ENCODE data around the gene PRSS35. TPM values are rescaled to one million over a fixed set of nuclear protein-coding genes. Genes with fewer than 3 reads are reported as not detected.
"Not testable (repeated sequence)": the region's sequence is repeated elsewhere in the genome, so short reads cannot be mapped to it uniquely, and the experiment has no call there.

The PRSS35 gene
- total RNA-seq, 1 donor from 2014 or later: 3.7 TPM

DNA sequence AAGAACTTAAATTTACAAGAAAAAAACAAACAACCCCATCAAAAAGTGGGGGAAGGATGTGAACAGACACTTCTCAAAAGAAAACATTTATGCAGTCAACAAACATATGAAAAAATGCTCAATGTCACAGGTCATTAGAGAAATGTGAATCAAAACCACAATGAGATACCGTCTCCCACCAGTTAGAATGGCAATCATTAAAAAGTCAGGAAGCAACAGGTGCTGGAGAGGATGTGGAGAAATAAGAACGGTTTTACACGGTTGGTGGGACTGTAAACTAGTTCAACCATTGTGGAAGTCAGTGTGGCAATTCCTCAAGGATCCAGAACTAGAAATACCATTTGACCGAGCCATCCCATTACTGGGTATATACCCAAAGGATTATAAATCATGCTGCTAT is 39.4 kb downstream of the PRSS35 start:
- H3K9me3 Mint-ChIP-seq (ENCODE audit: unreplicated experiment); H3K4me3 Mint-ChIP-seq (ENCODE audit: unreplicated experiment); H3K27me3 Mint-ChIP-seq (ENCODE audit: low read depth, unreplicated experiment): not testable (repeated sequence)

DNA sequence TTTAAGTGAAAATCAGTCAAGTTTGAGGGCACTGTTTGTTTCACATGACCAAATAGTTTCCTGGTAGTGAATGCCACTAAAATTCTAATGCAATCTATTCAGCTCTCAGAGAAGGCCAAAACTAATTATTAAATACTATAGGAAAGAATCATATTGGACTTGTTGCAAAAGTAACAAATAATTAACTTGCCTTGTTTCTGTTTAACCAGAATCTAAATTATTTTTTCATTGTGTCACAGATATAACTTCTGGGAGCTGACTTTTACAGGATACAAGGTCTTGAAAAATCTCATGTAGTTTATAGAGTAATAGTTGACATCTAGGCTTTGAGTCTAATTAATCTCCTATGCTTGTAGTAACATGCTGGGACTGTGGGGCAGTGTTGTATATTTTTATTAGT is 44.5 kb downstream of the PRSS35 start:
- Mint-ChIP-seq H3K27ac (ENCODE audit: unreplicated experiment) (no peak overlapping the region), H3K36me3 (ENCODE audit: low read depth, unreplicated experiment) (no peaks in the 10 kb centered on the region), H3K9me3 (ENCODE audit: unreplicated experiment) (no peaks in the 10 kb centered on the region), H3K4me3 (ENCODE audit: unreplicated experiment) (no peak overlapping the region), H3K27me3 (ENCODE audit: low read depth, unreplicated experiment) (no peaks in the 10 kb centered on the region), H3K4me1 (ENCODE audit: low read depth, unreplicated experiment) (peaks cover 3% of the 10 kb centered on the region)
- no peak overlapping the region for H3K4me2 ChIP-seq (ENCODE audit: low read length)
- DNase-seq (ENCODE audit: low read depth) (no peak), FAIRE-seq (no peak)
- H3K79me2 ChIP-seq (ENCODE audit: insufficient read depth, low read length): no peaks in the 10 kb centered on the region
- H3K4me3 ChIP-seq (ENCODE audit: insufficient read depth, low read depth, low read length): no peak overlapping the region
- no peaks in the 10 kb centered on the region for H4K20me1 ChIP-seq (ENCODE audit: insufficient read depth, low read length)
- no peak overlapping the region for H2AFZ ChIP-seq (ENCODE audit: low read depth, low read length)
- no peak overlapping the region for H3K27ac ChIP-seq (ENCODE audit: low read depth, low read length)
- H3K9ac ChIP-seq (ENCODE audit: low read length): no peak overlapping the region
- no peaks in the 10 kb centered on the region for H3K36me3 ChIP-seq (ENCODE audit: insufficient read depth, low read length)
- no peaks in the 10 kb centered on the region for H3K4me1 ChIP-seq (ENCODE audit: insufficient read depth, low read length)
- no peak for TF ChIP-seq EZH2 (IDR thresholded peaks at IDR 0.05; ENCODE audit: insufficient read depth, low read length)
- TF ChIP-seq, protein P1, sequence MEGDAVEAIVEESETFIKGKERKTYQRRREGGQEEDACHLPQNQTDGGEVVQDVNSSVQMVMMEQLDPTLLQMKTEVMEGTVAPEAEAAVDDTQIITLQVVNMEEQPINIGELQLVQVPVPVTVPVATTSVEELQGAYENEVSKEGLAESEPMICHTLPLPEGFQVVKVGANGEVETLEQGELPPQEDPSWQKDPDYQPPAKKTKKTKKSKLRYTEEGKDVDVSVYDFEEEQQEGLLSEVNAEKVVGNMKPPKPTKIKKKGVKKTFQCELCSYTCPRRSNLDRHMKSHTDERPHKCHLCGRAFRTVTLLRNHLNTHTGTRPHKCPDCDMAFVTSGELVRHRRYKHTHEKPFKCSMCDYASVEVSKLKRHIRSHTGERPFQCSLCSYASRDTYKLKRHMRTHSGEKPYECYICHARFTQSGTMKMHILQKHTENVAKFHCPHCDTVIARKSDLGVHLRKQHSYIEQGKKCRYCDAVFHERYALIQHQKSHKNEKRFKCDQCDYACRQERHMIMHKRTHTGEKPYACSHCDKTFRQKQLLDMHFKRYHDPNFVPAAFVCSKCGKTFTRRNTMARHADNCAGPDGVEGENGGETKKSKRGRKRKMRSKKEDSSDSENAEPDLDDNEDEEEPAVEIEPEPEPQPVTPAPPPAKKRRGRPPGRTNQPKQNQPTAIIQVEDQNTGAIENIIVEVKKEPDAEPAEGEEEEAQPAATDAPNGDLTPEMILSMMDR (IDR thresholded peaks at IDR 0.05; ENCODE audit: insufficient read depth, low read depth, low read length): no peak
- no peaks in the 10 kb centered on the region for H3K27me3 ChIP-seq (ENCODE audit: insufficient read depth, low read length)
- H3K9me3 ChIP-seq (ENCODE audit: insufficient read depth, low read depth, low read length): no peaks in the 10 kb centered on the region

More for the DNA sequence above, 39.4 kb downstream of the PRSS35 start:
- not testable (repeated sequence) for H3K36me3 ChIP-seq (ENCODE audit: insufficient read depth, low read length); H3K4me2 ChIP-seq (ENCODE audit: low read length); H3K4me1 Mint-ChIP-seq (ENCODE audit: low read depth, unreplicated experiment); H3K4me1 ChIP-seq (ENCODE audit: insufficient read depth, low read length); H3K27me3 ChIP-seq (ENCODE audit: insufficient read depth, low read length); H3K4me3 ChIP-seq (ENCODE audit: insufficient read depth, low read depth, low read length); H2AFZ ChIP-seq (ENCODE audit: low read depth, low read length); H3K9me3 ChIP-seq (ENCODE audit: insufficient read depth, low read depth, low read length); H3K79me2 ChIP-seq (ENCODE audit: insufficient read depth, low read length); H3K27ac ChIP-seq (ENCODE audit: low read depth, low read length); H3K9ac ChIP-seq (ENCODE audit: low read length); FAIRE-seq; H3K27ac Mint-ChIP-seq (ENCODE audit: unreplicated experiment); DNase-seq (ENCODE audit: low read depth); H4K20me1 ChIP-seq (ENCODE audit: insufficient read depth, low read length); H3K36me3 Mint-ChIP-seq (ENCODE audit: low read depth, unreplicated experiment)

DNA sequence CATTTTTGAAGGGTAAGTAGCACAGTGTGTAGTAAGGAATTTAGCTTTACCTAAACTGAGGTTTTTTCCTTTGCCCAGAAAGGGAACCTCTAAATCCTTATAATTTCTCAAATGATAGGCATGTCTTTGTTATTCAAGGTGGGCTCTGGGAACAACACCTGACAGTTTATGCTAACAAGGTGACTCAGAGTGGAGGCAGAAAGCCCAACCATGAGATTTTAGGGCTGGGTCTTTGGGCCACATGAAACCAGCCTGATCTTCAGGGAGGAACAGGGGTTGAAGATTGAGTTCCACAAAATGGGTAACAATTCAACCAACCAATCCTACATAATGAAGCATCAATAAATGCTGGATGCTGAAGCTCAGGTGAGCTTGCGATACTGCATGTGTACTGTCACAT is 46.6 kb downstream of the PRSS35 start:
- DNase-seq (ENCODE audit: low read depth) (no peak), FAIRE-seq (no peak)
- Mint-ChIP-seq H3K27ac (ENCODE audit: unreplicated experiment) (no peak overlapping the region), H3K27me3 (ENCODE audit: low read depth, unreplicated experiment) (no peaks in the 10 kb centered on the region), H3K36me3 (ENCODE audit: low read depth, unreplicated experiment) (no peaks in the 10 kb centered on the region), H3K9me3 (ENCODE audit: unreplicated experiment) (peaks cover 1% of the 10 kb centered on the region), H3K4me3 (ENCODE audit: unreplicated experiment) (no peak overlapping the region), H3K4me1 (ENCODE audit: low read depth, unreplicated experiment) (peaks cover 3% of the 10 kb centered on the region)
- no peaks in the 10 kb centered on the region for H4K20me1 ChIP-seq (ENCODE audit: insufficient read depth, low read length)
- no peak overlapping the region for H3K9ac ChIP-seq (ENCODE audit: low read length)
- no peaks in the 10 kb centered on the region for H3K27me3 ChIP-seq (ENCODE audit: insufficient read depth, low read length)
- H3K27ac ChIP-seq (ENCODE audit: low read depth, low read length): no peak overlapping the region
- no peak overlapping the region for H3K4me3 ChIP-seq (ENCODE audit: insufficient read depth, low read depth, low read length)
- TF ChIP-seq, protein P1 (IDR thresholded peaks at IDR 0.05; ENCODE audit: insufficient read depth, low read depth, low read length): no peak
- TF ChIP-seq EZH2 (IDR thresholded peaks at IDR 0.05; ENCODE audit: insufficient read depth, low read length): no peak
- no peaks in the 10 kb centered on the region for H3K36me3 ChIP-seq (ENCODE audit: insufficient read depth, low read length)
- no peak overlapping the region for H2AFZ ChIP-seq (ENCODE audit: low read depth, low read length)
- no peaks in the 10 kb centered on the region for H3K9me3 ChIP-seq (ENCODE audit: insufficient read depth, low read depth, low read length)
- no peaks in the 10 kb centered on the region for H3K4me1 ChIP-seq (ENCODE audit: insufficient read depth, low read length)
- H3K4me2 ChIP-seq (ENCODE audit: low read length): no peak overlapping the region
- no peaks in the 10 kb centered on the region for H3K79me2 ChIP-seq (ENCODE audit: insufficient read depth, low read length)

DNA sequence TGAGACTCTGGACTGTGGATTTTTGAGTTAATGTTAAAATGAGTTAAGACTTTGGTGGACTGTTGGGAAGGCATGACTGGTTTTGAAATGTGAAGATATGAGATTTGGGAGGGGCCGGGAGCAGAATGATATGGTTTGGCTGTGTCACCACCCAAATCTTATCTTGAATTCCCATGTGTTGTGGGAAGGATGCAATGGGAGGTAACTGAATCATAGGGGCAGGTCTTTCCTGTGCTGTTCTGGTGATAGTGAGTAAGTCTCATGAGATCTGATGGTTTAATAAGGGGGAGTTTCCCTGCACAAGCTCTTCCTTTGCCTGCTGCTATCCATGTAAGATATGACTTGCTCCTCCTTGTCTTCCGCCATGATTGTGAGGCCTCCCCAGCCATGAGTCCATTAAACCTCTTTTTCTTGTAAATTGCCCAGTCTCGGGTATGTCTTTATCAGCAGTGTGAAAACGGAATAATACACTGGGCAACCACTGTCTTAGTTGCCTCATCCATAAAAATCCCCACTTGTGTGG is 59.4 kb downstream of the PRSS35 start:
- H3K4me3 Mint-ChIP-seq (ENCODE audit: unreplicated experiment); H3K9me3 Mint-ChIP-seq (ENCODE audit: unreplicated experiment); H3K27ac Mint-ChIP-seq (ENCODE audit: unreplicated experiment); H3K27me3 Mint-ChIP-seq (ENCODE audit: low read depth, unreplicated experiment); H3K27me3 ChIP-seq (ENCODE audit: insufficient read depth, low read length); DNase-seq (ENCODE audit: low read depth); H3K9ac ChIP-seq (ENCODE audit: low read length); H3K9me3 ChIP-seq (ENCODE audit: insufficient read depth, low read depth, low read length); FAIRE-seq; H3K4me1 Mint-ChIP-seq (ENCODE audit: low read depth, unreplicated experiment); H4K20me1 ChIP-seq (ENCODE audit: insufficient read depth, low read length); H3K27ac ChIP-seq (ENCODE audit: low read depth, low read length); H3K4me1 ChIP-seq (ENCODE audit: insufficient read depth, low read length); H3K4me2 ChIP-seq (ENCODE audit: low read length); H3K4me3 ChIP-seq (ENCODE audit: insufficient read depth, low read depth, low read length); H3K36me3 ChIP-seq (ENCODE audit: insufficient read depth, low read length); H3K36me3 Mint-ChIP-seq (ENCODE audit: low read depth, unreplicated experiment); H2AFZ ChIP-seq (ENCODE audit: low read depth, low read length); H3K79me2 ChIP-seq (ENCODE audit: insufficient read depth, low read length): not testable (repeated sequence)

Data from astrocyte (in vitro differentiated cells and primary cell).